SK-N-SH (cell line): Measurements from ENCODE around the gene PPP1R3G. TPM values are rescaled to one million over a fixed set of nuclear protein-coding genes. Genes with fewer than 3 reads are reported as not detected.

ENCODE experiments used
- CTCF ChIA-PET: fragments of 300-600, 350-600 bp; formaldehyde crosslinking; extraction: SDS; loops from one replicate; lab custom pipeline; 2021; lab: Yijun Ruan, JAX
- POLR2A ChIA-PET: fragments of 350-600 bp; sonication (Branson Sonifier 250); formaldehyde crosslinking; extraction: SDS; loops from one replicate; lab custom pipeline; 2020; ENCODE audit warnings: antibody characterized with exemption, inconsistent platforms; lab: Yijun Ruan, JAX
- DNase-seq: peaks from one replicate; pipeline ENCODE4 v3.0.0; 2012
- H2AFZ ChIP-seq: fragments of 200-600 bp; sonication (generic); 2 replicates; pipeline ENCODE4 v1.8.1; 2016; ENCODE audit warnings: antibody characterized with exemption, mild to moderate bottlenecking, low read depth
- H3F3A ChIP-seq: fragments of 200-600 bp; sonication (generic); replicated peaks from 2 replicates; pipeline ENCODE3; 2016; ENCODE audit warnings: antibody characterized with exemption, mild to moderate bottlenecking; ENCODE audit not compliant: insufficient read depth
- H3K27ac ChIP-seq, 2 experiments: fragments of 200-500 bp in 1 of 2; fragments of 200-600 bp in 1 of 2; sonication (Bioruptor generic) in 1 of 2; sonication (generic), shearing (Covaris generic) in 1 of 2; 2 replicates each; pipeline versions ENCODE4 v1.5.1 to v1.6.1; 2014 to 2016; ENCODE audit warnings: low read depth in 2 of 2, inconsistent platforms in 1 of 2, low read length in 1 of 2, mild to moderate bottlenecking in 1 of 2, mixed read lengths in 1 of 2
- H3K27me3 ChIP-seq: fragments of 200-600 bp; sonication (generic), shearing (Covaris generic); 2 replicates; pipeline ENCODE4 v1.6.1; 2016; ENCODE audit warnings: mixed run types; ENCODE audit not compliant: insufficient read depth
- H3K36me3 ChIP-seq, 2 experiments: fragments of 200-500 bp in 1 of 2; fragments of 200-600 bp in 1 of 2; sonication (Bioruptor generic) in 1 of 2; sonication (generic) in 1 of 2; replicated peaks in 1 of 2; 2 replicates each; pipeline versions ENCODE3 to v1.5.1; 2014 to 2016; ENCODE audit warnings: low read length in 1 of 2, mild to moderate bottlenecking in 1 of 2; ENCODE audit not compliant: insufficient read depth in 2 of 2, control insufficient read depth in 1 of 2
- H3K4me1 ChIP-seq, 2 experiments: fragments of 200-500 bp in 1 of 2; fragments of 200-600 bp in 1 of 2; sonication (Bioruptor generic) in 1 of 2; sonication (generic), shearing (Covaris generic) in 1 of 2; 2 replicates each; pipeline versions ENCODE4 v1.5.1 to v1.6.1; 2014 to 2016; ENCODE audit warnings: low read depth in 1 of 2, low read length in 1 of 2, mixed run types in 1 of 2; ENCODE audit not compliant: insufficient read depth in 2 of 2, control insufficient read depth in 1 of 2
- H3K4me2 ChIP-seq: fragments of 200-600 bp; sonication (generic), shearing (Covaris generic); 2 replicates; pipeline ENCODE4 v1.6.1; 2017; ENCODE audit warnings: mixed run types
- H3K4me3 ChIP-seq, 2 experiments: fragments of 200-500 bp in 1 of 2; fragments of 200-600 bp in 1 of 2; sonication (Bioruptor generic) in 1 of 2; sonication (generic), shearing (Covaris generic) in 1 of 2; 2 replicates each; pipeline versions ENCODE4 v1.5.1 to v1.8.1; 2014 to 2016; ENCODE audit warnings: low read depth in 2 of 2, inconsistent platforms in 1 of 2, low read length in 1 of 2, mild to moderate bottlenecking in 1 of 2, mixed read lengths in 1 of 2, moderate library complexity in 1 of 2
- H3K79me2 ChIP-seq: fragments of 200-600 bp; sonication (generic); 2 replicates; pipeline ENCODE4 v1.8.1; 2017; ENCODE audit warnings: mild to moderate bottlenecking; ENCODE audit not compliant: insufficient read depth
- H3K9ac ChIP-seq: fragments of 200-600 bp; sonication (generic); 2 replicates; pipeline ENCODE4 v1.6.1; 2017; ENCODE audit warnings: mixed run types
- H3K9me2 ChIP-seq: fragments of 200-600 bp; sonication (generic); 2 replicates; pipeline ENCODE4 v1.6.1; 2017; ENCODE audit warnings: mixed run types
- H3K9me3 ChIP-seq: fragments of 200-600 bp; sonication (generic); 2 replicates; pipeline ENCODE4 v1.6.1; 2017; ENCODE audit warnings: mixed run types, mild to moderate bottlenecking, moderate library complexity
- H4K20me1 ChIP-seq: fragments of 200-600 bp; sonication (generic); 2 replicates; pipeline ENCODE4 v1.6.1; 2017; ENCODE audit warnings: mild to moderate bottlenecking, mixed run types; ENCODE audit not compliant: insufficient read depth
- EP300 ChIP-seq, 2 experiments: IDR thresholded peaks; 2 replicates each; pipeline versions ENCODE4 v1.4.0 to v1.6.1; 2012; ENCODE audit warnings: borderline replicate concordance in 1 of 2, low read depth in 1 of 2, low read length in 1 of 2
- FOXJ3 ChIP-seq: sonication (generic); formaldehyde crosslinking; IDR thresholded peaks from 2 replicates; pipeline ENCODE4 v1.5.1; 2020; ENCODE audit warnings: mild to moderate bottlenecking, missing genetic modification reagents
- JUND ChIP-seq: IDR thresholded peaks from 2 replicates; pipeline ENCODE4 v1.4.0; 2012
- MXI1 ChIP-seq: IDR thresholded peaks from 2 replicates; pipeline ENCODE4 v1.6.1; 2012; ENCODE audit warnings: mild to moderate bottlenecking, low read depth, low read length, improper control_type of control experiment
- NFIC ChIP-seq: IDR thresholded peaks from 2 replicates; pipeline ENCODE4 v1.4.0; 2012; ENCODE audit warnings: borderline replicate concordance
- RAD21 ChIP-seq: IDR thresholded peaks from 2 replicates; pipeline ENCODE4 v1.6.1; 2012; ENCODE audit warnings: mild to moderate bottlenecking, low read length
- RXRA ChIP-seq: IDR thresholded peaks from 2 replicates; pipeline ENCODE4 v1.4.0; 2012; ENCODE audit warnings: low read depth, mild to moderate bottlenecking, borderline replicate concordance
- TAF1 ChIP-seq: IDR thresholded peaks from 2 replicates; pipeline ENCODE4 v1.6.1; 2012; ENCODE audit warnings: low read depth, mild to moderate bottlenecking, low read length, moderate library complexity, borderline replicate concordance
- TCF12 ChIP-seq: IDR thresholded peaks from 2 replicates; pipeline ENCODE4 v1.4.0; 2012
- TEAD4 ChIP-seq: IDR thresholded peaks from 2 replicates; pipeline ENCODE4 v1.4.0; 2012; ENCODE audit warnings: mild to moderate bottlenecking, borderline replicate concordance; ENCODE audit not compliant: insufficient read depth
- WGBS: methylation state at CpG from one replicate; pipeline ENCODE4 v1.1.6; 2017; ENCODE audit warnings: low lambda C conversion rate; 5-methylcytosine and 5-hydroxymethylcytosine counted together
- polyA plus RNA-seq, 3 experiments: library from polyadenylated mRNA; depleted of rRNA; stranded (reverse); fragments of >200 nt; gene quantifications; 2 replicates each; pipeline ENCODE4 v1.2.3, GENCODE V29; 2012
- TF ChIP-seq, protein P1 (sequence below): fragments of 200-600 bp; sonication (generic); IDR thresholded peaks from 2 replicates; pipeline ENCODE4 v1.6.1; 2017; ENCODE audit warnings: antibody characterized with exemption, mild to moderate bottlenecking, moderate library complexity
- TF ChIP-seq, protein P2 (sequence below): IDR thresholded peaks from 2 replicates; pipeline ENCODE4 v1.6.1; 2012; ENCODE audit warnings: mild to moderate bottlenecking, low read depth, low read length, moderate library complexity
- TF ChIP-seq, protein P3 (sequence below): IDR thresholded peaks from 2 replicates; pipeline ENCODE4 v1.4.0; 2012; ENCODE audit warnings: low read depth
- TF ChIP-seq, protein P4 (sequence below): IDR thresholded peaks from 2 replicates; pipeline ENCODE4; 2012
- TF ChIP-seq, protein P5 (sequence below): fragments of 150-350 bp; IDR thresholded peaks from 2 replicates; pipeline ENCODE4 v1.6.1; 2017; ENCODE audit warnings: antibody characterized with exemption, low read length, low read depth, borderline replicate concordance

PPP1R3G gene
- polyA plus RNA-seq, 1 of the 3 experiments (the other 2 are of a cell fraction), result 0.10 TPM

DNA sequence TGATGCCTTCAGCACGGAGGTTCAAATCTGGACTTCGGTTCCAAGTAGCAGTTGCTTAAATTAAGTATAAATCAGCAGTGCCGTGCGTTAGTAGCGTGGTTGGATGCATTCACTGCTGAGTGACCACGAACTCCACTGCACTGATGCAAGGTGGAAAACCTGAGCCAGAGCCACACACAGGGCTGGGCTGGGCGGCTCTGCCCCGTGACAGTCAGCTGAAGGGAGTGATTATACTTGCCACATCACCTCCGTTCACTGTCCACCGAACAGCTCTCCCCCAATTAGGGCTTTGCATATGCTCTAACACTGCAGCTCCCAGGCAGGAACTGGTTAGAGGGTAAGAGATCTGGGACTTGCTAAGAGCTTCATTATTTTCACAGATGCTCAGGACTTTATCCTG lies 22.2 kb downstream of the PPP1R3G start:
- no peaks in the 10 kb centered on the region for H3K9me3 ChIP-seq
- H3K27ac ChIP-seq, result no peak overlapping the region
- H3K36me3 ChIP-seq, result peaks cover 0 to 3% of the 10 kb centered on the region in 2 experiments
- CTCF ChIA-PET, result interaction anchor here (1.3 to 1.8 kb wide), 2 partner anchors 24 to 36 kb away, joined by 4 read pairs; no protein-coding TSS in a partner anchor
- H3K27me3 ChIP-seq, result no peaks in the 10 kb centered on the region
- POLR2A ChIA-PET, result no interaction called here
- no peak overlapping the region for H3K9ac ChIP-seq
- no peaks in the 10 kb centered on the region for H3K9me2 ChIP-seq
- H3K4me3 ChIP-seq, result no peak overlapping the region
- peaks cover 3% of the 10 kb centered on the region for H3F3A ChIP-seq
- no peak overlapping the region for H2AFZ ChIP-seq
- no peaks in the 10 kb centered on the region; a peak in 1 of 4 replicates for H3K4me1 ChIP-seq
- no peak overlapping the region for H3K4me2 ChIP-seq
- 97% methylated on average over 10 of the region's 10 CpGs for WGBS
- DNase-seq, result no peak
- no peaks in the 10 kb centered on the region for H3K79me2 ChIP-seq
- H4K20me1 ChIP-seq, result 0 out of 2 replicates have a peak, but pooled peaks cover 8% of the 10 kb centered on the region
- TF ChIP-seq TAF1, result no peak
- TF ChIP-seq, protein P1, sequence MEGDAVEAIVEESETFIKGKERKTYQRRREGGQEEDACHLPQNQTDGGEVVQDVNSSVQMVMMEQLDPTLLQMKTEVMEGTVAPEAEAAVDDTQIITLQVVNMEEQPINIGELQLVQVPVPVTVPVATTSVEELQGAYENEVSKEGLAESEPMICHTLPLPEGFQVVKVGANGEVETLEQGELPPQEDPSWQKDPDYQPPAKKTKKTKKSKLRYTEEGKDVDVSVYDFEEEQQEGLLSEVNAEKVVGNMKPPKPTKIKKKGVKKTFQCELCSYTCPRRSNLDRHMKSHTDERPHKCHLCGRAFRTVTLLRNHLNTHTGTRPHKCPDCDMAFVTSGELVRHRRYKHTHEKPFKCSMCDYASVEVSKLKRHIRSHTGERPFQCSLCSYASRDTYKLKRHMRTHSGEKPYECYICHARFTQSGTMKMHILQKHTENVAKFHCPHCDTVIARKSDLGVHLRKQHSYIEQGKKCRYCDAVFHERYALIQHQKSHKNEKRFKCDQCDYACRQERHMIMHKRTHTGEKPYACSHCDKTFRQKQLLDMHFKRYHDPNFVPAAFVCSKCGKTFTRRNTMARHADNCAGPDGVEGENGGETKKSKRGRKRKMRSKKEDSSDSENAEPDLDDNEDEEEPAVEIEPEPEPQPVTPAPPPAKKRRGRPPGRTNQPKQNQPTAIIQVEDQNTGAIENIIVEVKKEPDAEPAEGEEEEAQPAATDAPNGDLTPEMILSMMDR, result no peak
- TF ChIP-seq, protein P2, sequence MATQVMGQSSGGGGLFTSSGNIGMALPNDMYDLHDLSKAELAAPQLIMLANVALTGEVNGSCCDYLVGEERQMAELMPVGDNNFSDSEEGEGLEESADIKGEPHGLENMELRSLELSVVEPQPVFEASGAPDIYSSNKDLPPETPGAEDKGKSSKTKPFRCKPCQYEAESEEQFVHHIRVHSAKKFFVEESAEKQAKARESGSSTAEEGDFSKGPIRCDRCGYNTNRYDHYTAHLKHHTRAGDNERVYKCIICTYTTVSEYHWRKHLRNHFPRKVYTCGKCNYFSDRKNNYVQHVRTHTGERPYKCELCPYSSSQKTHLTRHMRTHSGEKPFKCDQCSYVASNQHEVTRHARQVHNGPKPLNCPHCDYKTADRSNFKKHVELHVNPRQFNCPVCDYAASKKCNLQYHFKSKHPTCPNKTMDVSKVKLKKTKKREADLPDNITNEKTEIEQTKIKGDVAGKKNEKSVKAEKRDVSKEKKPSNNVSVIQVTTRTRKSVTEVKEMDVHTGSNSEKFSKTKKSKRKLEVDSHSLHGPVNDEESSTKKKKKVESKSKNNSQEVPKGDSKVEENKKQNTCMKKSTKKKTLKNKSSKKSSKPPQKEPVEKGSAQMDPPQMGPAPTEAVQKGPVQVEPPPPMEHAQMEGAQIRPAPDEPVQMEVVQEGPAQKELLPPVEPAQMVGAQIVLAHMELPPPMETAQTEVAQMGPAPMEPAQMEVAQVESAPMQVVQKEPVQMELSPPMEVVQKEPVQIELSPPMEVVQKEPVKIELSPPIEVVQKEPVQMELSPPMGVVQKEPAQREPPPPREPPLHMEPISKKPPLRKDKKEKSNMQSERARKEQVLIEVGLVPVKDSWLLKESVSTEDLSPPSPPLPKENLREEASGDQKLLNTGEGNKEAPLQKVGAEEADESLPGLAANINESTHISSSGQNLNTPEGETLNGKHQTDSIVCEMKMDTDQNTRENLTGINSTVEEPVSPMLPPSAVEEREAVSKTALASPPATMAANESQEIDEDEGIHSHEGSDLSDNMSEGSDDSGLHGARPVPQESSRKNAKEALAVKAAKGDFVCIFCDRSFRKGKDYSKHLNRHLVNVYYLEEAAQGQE, result no peak

DNA sequence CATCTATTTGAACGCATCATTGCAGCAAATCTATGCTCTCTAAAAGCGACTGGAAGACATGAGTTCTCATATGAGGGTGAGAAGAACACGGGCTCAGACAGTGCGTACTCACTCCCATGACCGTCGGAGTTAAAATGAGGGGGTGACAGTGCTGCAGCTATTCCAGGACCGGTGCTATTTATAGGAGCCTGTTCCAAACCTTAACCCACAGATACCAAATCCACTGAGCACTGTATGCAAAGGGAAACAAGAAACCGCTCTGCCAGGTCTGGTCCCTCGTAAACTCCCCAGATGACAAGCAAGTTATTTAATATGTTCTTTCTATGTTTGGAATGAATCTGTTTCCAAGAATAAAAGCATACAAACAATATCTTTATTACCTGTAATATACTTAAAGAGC lies 22.9 kb downstream of the PPP1R3G start:
- no peak overlapping the region for H3K4me3 ChIP-seq
- CTCF ChIA-PET, result interaction anchor here (1.8 kb wide), 1 partner anchor 35 kb away, joined by 4 read pairs; no protein-coding TSS in a partner anchor
- TF ChIP-seq, protein P2, result no peak
- TF ChIP-seq RAD21 (no peak), JUND (no peak), FOXJ3 (CRISPR knock-in tag) (no peak), TEAD4 (no peak), NFIC (no peak), TCF12 (no peak), RXRA (no peak), EP300 (IDR thresholded peaks at IDR 0.05; ENCODE audit: borderline replicate concordance in 1 of 2, low read depth in 1 of 2, low read length in 1 of 2) (no peak), MXI1 (no peak)
- TF ChIP-seq, protein P3, sequence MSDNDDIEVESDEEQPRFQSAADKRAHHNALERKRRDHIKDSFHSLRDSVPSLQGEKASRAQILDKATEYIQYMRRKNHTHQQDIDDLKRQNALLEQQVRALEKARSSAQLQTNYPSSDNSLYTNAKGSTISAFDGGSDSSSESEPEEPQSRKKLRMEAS, result no peak
- TF ChIP-seq, protein P4, sequence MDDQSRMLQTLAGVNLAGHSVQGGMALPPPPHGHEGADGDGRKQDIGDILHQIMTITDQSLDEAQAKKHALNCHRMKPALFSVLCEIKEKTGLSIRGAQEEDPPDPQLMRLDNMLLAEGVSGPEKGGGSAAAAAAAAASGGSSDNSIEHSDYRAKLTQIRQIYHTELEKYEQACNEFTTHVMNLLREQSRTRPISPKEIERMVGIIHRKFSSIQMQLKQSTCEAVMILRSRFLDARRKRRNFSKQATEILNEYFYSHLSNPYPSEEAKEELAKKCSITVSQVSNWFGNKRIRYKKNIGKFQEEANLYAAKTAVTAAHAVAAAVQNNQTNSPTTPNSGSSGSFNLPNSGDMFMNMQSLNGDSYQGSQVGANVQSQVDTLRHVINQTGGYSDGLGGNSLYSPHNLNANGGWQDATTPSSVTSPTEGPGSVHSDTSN, result no peak
- TF ChIP-seq, protein P5, sequence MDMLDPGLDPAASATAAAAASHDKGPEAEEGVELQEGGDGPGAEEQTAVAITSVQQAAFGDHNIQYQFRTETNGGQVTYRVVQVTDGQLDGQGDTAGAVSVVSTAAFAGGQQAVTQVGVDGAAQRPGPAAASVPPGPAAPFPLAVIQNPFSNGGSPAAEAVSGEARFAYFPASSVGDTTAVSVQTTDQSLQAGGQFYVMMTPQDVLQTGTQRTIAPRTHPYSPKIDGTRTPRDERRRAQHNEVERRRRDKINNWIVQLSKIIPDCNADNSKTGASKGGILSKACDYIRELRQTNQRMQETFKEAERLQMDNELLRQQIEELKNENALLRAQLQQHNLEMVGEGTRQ, result no peak

More for the DNA sequence above, 22.9 kb downstream of the PPP1R3G start:
- no peaks in the 10 kb centered on the region for H3K9me3 ChIP-seq
- no peak overlapping the region for H3K27ac ChIP-seq
- H3K9ac ChIP-seq, result no peak overlapping the region
- 85% methylated on average over 9 of the region's 9 CpGs for WGBS
- no peak overlapping the region for H2AFZ ChIP-seq
- H3K79me2 ChIP-seq, result no peaks in the 10 kb centered on the region
- 0 out of 2 replicates have a peak, but pooled peaks cover 8% of the 10 kb centered on the region for H4K20me1 ChIP-seq
- no peaks in the 10 kb centered on the region; a peak in 1 of 4 replicates for H3K4me1 ChIP-seq
- H3K4me2 ChIP-seq, result no peak overlapping the region
- POLR2A ChIA-PET, result no interaction called here
- no peak for DNase-seq
- H3K9me2 ChIP-seq, result no peaks in the 10 kb centered on the region
- peaks cover 5% of the 10 kb centered on the region for H3F3A ChIP-seq
- peaks cover 0 to 3% of the 10 kb centered on the region in 2 experiments for H3K36me3 ChIP-seq
- no peaks in the 10 kb centered on the region for H3K27me3 ChIP-seq
